Keratinocyte (primary cell): ENCODE measurements around the gene MTMR2. TPM values are rescaled to one million over a fixed set of nuclear protein-coding genes. Genes with fewer than 3 reads are reported as not detected.

Experiments used
- DNase-seq: peaks from one replicate; pipeline ENCODE4 v3.0.0-alpha.2; 2011; ENCODE audit warnings: low read depth, missing footprints, low spot score
- FAIRE-seq: peaks from 2 replicates; lab custom pipeline; 2011; peaks lifted over from hg19 to GRCh38; lab: Jason Lieb, UNC
- H2AFZ ChIP-seq: 2 replicates; pipeline ENCODE4 v1.6.0; 2012; ENCODE audit warnings: low read length, control low read depth, inconsistent platforms; ENCODE audit not compliant: control insufficient read depth
- H3K27ac ChIP-seq: 2 replicates; pipeline ENCODE4 v1.5.1; 2011; ENCODE audit warnings: low read length; ENCODE audit not compliant: control insufficient read depth, insufficient read depth
- H3K27me3 ChIP-seq: 3 replicates; pipeline ENCODE4 v1.6.0; 2011; ENCODE audit warnings: low read length; ENCODE audit not compliant: control insufficient read depth, insufficient read depth; ENCODE audit errors: extremely low read depth
- H3K36me3 ChIP-seq, 2 experiments: 2 replicates in 1 of 2; 3 replicates in 1 of 2; pipeline ENCODE4 v1.5.1; 2011; ENCODE audit warnings: low read length in 2 of 2, mild to moderate bottlenecking in 1 of 2; ENCODE audit not compliant: control insufficient read depth in 2 of 2, insufficient read depth in 2 of 2; ENCODE audit errors: extremely low read depth in 1 of 2
- H3K4me1 ChIP-seq: 3 replicates; pipeline ENCODE4 v1.5.1; 2011; ENCODE audit warnings: low read length; ENCODE audit not compliant: control insufficient read depth, insufficient read depth; ENCODE audit errors: extremely low read depth
- H3K4me2 ChIP-seq: 3 replicates; pipeline ENCODE4 v1.6.0; 2011; ENCODE audit warnings: low read depth, low read length; ENCODE audit not compliant: control insufficient read depth, insufficient read depth; ENCODE audit errors: extremely low read depth
- H3K4me3 ChIP-seq, 3 experiments: fragments of 200-600 bp in 1 of 3; sonication (generic) in 1 of 3; 2 replicates in 2 of 3; 3 replicates in 1 of 3; pipeline ENCODE4 v1.5.1; 2011 to 2016; ENCODE audit warnings: low read length in 3 of 3, mild to moderate bottlenecking in 3 of 3, control low read depth in 2 of 3, inconsistent platforms in 1 of 3, low read depth in 1 of 3, mixed read lengths in 1 of 3, mixed run types in 1 of 3, moderate library complexity in 1 of 3; ENCODE audit not compliant: control insufficient read depth in 2 of 3, insufficient read depth in 2 of 3; ENCODE audit errors: extremely low read depth in 1 of 3
- H3K79me2 ChIP-seq: 2 replicates; pipeline ENCODE4 v1.6.0; 2012; ENCODE audit warnings: low read length; ENCODE audit not compliant: control insufficient read depth, insufficient read depth
- H3K9ac ChIP-seq: 3 replicates; pipeline ENCODE4 v1.6.0; 2011; ENCODE audit warnings: low read length; ENCODE audit not compliant: control insufficient read depth, insufficient read depth; ENCODE audit errors: extremely low read depth
- H3K9me1 ChIP-seq: 3 replicates; pipeline ENCODE4 v1.6.0; 2011; ENCODE audit warnings: low read length; ENCODE audit not compliant: control insufficient read depth, insufficient read depth; ENCODE audit errors: extremely low read depth
- H3K9me3 ChIP-seq: 2 replicates; pipeline ENCODE4 v1.5.1; 2012; ENCODE audit warnings: low read depth, low read length; ENCODE audit not compliant: control insufficient read depth
- H4K20me1 ChIP-seq: 3 replicates; pipeline ENCODE4 v1.6.0; 2011; ENCODE audit warnings: low read length; ENCODE audit not compliant: control insufficient read depth, insufficient read depth; ENCODE audit errors: extremely low read depth
- EZH2 ChIP-seq: IDR thresholded peaks from one replicate; pipeline ENCODE4 v1.6.1; 2012; ENCODE audit warnings: inconsistent platforms, mild to moderate bottlenecking, low read length, moderate library complexity
- dilution Hi-C: fragments of 300-500 bp; cut with MboI; formaldehyde crosslinking; loops from one replicate; pipeline ENCODE4 v1.7.0; 2020; ENCODE audit warnings: low sequenced_read_pairs; ENCODE audit not compliant: extremely low pct_ligation_motif_present
- polyA plus RNA-seq, 5 experiments: library from polyadenylated mRNA; depleted of rRNA in 3 of 5; stranded (reverse) in 3 of 5; stranded (forward) in 1 of 5; unstranded in 1 of 5; fragments of >200 nt; gene quantifications; 1 replicate in 1 of 5; 2 replicates in 3 of 5; 3 replicates in 1 of 5; pipeline versions ENCODE4 v1.2.1 to v1.2.3, GENCODE V29; 2011 to 2012; ENCODE audit warnings: missing spikeins in 2 of 5, low read depth in 1 of 5, low replicate concordance in 1 of 5
- TF ChIP-seq, protein P1 (sequence below), 3 experiments: IDR thresholded peaks in 1 of 3; conservative IDR thresholded peaks in 1 of 3; optimal IDR thresholded peaks in 1 of 3; 2 replicates in 2 of 3; 3 replicates in 1 of 3; pipeline versions ENCODE3 to v1.5.1; 2011; ENCODE audit warnings: low read length in 3 of 3, mild to moderate bottlenecking in 3 of 3, moderate library complexity in 2 of 3, control low read depth in 1 of 3, inconsistent platforms in 1 of 3; ENCODE audit not compliant: insufficient read depth in 2 of 3; ENCODE audit errors: extremely low read depth in 1 of 3

Gene MTMR2
- polyA plus RNA-seq, 1 donor (not counting 4 experiments of a cell fraction or from before 2014, with no cell fraction given) = 27.0 TPM

DNA sequence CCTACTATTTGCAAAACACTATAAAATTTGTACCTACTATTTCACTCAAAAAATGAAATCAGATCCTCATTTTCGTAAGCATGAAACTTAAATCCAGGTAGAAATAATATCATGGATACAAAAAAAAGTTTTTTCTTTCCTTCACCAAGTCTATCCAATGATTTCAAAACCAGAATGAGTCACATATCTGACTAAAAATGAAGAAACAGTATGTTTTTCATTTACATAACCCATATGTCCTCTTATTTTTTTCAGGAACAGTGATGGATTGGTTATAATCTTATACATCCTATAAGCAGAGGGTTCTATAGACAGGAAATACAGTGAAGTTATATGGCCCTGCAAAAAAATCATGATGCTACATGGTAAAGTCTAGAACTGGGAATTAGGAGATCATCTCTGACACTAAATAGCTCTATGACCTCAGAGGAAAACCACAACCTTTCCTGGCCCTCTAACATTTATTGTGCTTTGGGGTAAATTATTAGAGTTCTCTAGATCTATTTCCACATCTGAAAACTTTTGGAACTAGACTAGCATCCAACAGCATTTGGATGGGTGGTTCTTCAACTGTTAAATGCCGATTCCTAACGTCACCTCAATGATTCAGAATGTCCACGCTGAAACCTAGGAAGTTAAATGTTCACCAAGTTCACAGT lies 10.9 kb downstream of the MTMR2 start:
- Histone ChIP-seq H3K27me3 (no peaks in the 10 kb centered on the region), H2AFZ (no peak overlapping the region), H3K4me3 (no peak overlapping the region), H3K9me1 (peaks cover 2% of the 10 kb centered on the region), H3K4me2 (no peak overlapping the region), H3K9ac (no peak overlapping the region), H3K27ac (no peak overlapping the region), H3K4me1 (peaks cover 27% of the 10 kb centered on the region), H3K9me3 (no peaks in the 10 kb centered on the region), H3K36me3 (no peaks in the 10 kb centered on the region), H4K20me1 (peaks cover 4% of the 10 kb centered on the region), H3K79me2 (peaks cover 47% of the 10 kb centered on the region)
- TF ChIP-seq EZH2 = no peak
- TF ChIP-seq, protein P1, sequence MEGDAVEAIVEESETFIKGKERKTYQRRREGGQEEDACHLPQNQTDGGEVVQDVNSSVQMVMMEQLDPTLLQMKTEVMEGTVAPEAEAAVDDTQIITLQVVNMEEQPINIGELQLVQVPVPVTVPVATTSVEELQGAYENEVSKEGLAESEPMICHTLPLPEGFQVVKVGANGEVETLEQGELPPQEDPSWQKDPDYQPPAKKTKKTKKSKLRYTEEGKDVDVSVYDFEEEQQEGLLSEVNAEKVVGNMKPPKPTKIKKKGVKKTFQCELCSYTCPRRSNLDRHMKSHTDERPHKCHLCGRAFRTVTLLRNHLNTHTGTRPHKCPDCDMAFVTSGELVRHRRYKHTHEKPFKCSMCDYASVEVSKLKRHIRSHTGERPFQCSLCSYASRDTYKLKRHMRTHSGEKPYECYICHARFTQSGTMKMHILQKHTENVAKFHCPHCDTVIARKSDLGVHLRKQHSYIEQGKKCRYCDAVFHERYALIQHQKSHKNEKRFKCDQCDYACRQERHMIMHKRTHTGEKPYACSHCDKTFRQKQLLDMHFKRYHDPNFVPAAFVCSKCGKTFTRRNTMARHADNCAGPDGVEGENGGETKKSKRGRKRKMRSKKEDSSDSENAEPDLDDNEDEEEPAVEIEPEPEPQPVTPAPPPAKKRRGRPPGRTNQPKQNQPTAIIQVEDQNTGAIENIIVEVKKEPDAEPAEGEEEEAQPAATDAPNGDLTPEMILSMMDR (optimal IDR thresholded peaks at IDR 0.05 in 1 of 3, IDR thresholded peaks at IDR 0.05 in 1 of 3, conservative IDR thresholded peaks at IDR 0.05 in 1 of 3; ENCODE audit: extremely low read depth in 1 of 3, insufficient read depth in 2 of 3, low read length in 3 of 3) = no peak
- dilution Hi-C loops = no loop called here
- FAIRE-seq = no peak
- DNase-seq = no peak

DNA sequence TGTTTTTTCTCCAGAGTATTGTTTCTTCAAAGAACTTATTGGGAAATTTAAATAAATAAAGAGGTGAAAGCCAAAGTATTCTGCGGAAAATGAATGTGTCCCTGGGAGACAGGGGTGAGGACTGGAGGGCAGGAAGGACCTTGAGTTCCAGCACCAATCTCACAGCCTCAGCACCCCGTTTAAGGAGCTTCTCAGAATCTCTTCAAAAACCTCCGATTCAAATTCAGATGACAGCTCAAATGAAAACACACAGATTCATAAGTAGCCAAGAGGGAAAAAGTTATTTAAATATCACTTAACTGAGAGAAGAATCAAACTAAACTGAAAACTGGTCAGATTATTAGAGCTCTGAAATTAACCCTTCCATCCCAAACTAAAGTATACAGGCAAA lies 12.5 kb downstream of the MTMR2 start:
- no peak overlapping the region for H3K4me3 ChIP-seq
- peaks cover 20% of the 10 kb centered on the region for H3K4me1 ChIP-seq
- TF ChIP-seq EZH2 = no peak
- TF ChIP-seq, protein P1 (optimal IDR thresholded peaks at IDR 0.05 in 1 of 3, IDR thresholded peaks at IDR 0.05 in 1 of 3, conservative IDR thresholded peaks at IDR 0.05 in 1 of 3; ENCODE audit: extremely low read depth in 1 of 3, insufficient read depth in 2 of 3, low read length in 3 of 3) = no peak
- no peaks in the 10 kb centered on the region for H3K9me3 ChIP-seq
- peaks cover 2% of the 10 kb centered on the region for H3K9me1 ChIP-seq
- H2AFZ ChIP-seq = no peak overlapping the region
- no peak overlapping the region for H3K27ac ChIP-seq
- peaks cover 4% of the 10 kb centered on the region for H4K20me1 ChIP-seq
- no peaks in the 10 kb centered on the region for H3K27me3 ChIP-seq
- H3K79me2 ChIP-seq = peaks cover 53% of the 10 kb centered on the region
- FAIRE-seq (no peak), DNase-seq (no peak)
- dilution Hi-C loops = no loop called here
- H3K4me2 ChIP-seq = no peak overlapping the region
- H3K9ac ChIP-seq = no peak overlapping the region
- H3K36me3 ChIP-seq = no peaks in the 10 kb centered on the region
